Posterior cingulate gyrus (tissue), 11 donors: ENCODE results near the gene OLFML1.

Source experiments
- DNase-seq, 10 donors: peaks; one replicate each; pipeline versions ENCODE4 v3.0.0 to v3.0.0-alpha.2; 2020 to 2021; ENCODE audit warnings: mixed read lengths in 3 of 10
- intact Hi-C: fragments of 100-400 bp; cut with DNase I; formaldehyde crosslinking; loops from one replicate; pipeline ENCODE4 v1.15.1; 2023

OLFML1 gene

DNA sequence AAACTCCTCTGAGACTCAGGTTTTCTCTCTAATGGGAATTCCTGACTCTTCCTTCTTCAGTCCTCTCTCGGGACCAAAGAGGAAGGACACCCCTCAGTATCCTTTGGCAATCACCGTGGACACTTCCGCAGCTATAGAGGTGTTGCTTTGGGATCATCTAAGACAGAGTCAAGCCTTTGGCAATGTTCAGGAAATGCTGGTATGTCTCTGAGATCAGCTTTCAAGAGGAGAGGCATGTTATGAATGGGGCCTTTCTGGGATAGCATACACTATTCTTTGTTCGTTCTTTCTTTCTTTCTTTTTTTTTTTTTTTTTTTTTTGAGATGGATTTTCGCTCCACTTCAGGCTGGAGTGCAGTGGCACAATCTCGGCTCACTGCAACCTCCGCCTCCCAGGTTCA lies 14.2 kb upstream of the OLFML1 start:
- intact Hi-C loops: no loop called here

DNA sequence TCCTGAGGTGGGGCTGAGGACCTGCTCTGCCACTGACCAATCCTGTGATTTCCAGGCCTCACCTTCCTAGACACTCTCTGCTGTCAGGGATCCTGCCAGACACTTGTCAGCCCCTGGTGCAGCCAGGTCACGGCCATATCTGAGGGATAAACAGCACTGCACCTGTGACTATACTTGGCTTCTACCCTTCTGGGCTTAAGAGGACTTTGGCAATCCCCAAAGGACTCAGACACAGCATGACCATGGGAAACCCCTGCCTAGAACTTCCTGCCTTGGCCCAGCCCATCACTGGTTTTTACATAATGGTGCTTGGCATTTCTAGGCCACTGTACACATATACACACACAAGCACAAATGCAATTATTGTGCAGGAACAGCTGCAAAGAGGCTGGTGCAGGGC lies 11.6 kb upstream of the OLFML1 start:
- DNase-seq: no peak
- intact Hi-C loops: no loop called here

More for the DNA sequence above, 14.2 kb upstream of the OLFML1 start:
- DNase-seq: no peak

DNA sequence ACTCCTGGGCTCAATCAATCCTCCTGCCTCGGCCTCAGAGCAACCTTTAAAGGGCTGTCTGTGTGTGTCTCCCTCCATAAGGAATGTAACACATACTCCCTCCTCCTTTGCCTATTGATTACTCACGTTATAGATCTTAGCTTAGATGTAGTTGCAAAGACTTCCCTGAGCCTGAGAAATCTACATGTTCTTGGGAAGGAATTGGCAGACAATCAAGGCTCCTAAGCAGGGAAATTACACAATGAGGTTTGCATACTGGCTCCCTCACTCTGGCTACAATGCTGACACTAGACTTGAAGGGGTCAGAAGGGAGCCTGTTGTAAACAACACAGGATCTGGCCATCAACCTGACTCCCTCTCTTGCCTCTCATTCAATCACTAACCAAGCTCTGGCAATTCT lies 5.2 kb upstream of the OLFML1 start:
- intact Hi-C loops: no loop called here
- DNase-seq: no peak

DNA sequence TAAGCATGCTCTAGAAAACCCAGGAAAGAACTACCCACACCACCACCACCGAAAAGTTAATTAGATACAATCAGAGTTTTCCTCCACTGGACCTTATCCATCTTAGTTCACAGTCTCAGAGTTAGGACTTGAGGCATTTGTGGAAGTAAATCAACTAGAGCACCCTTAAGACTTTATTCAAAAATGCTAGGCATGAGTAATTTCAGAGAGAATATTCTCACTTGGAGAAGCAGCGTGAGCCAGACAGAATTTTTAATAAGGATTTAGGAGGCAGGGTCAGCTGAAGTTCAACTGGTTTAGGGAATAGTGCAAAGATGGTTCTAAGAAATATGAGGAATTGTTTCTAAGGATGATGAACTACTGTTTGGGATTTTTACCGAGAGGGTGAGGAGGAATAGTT lies 1.2 kb upstream of the OLFML1 start:
- intact Hi-C loops: no loop called here
- no peak for DNase-seq

DNA sequence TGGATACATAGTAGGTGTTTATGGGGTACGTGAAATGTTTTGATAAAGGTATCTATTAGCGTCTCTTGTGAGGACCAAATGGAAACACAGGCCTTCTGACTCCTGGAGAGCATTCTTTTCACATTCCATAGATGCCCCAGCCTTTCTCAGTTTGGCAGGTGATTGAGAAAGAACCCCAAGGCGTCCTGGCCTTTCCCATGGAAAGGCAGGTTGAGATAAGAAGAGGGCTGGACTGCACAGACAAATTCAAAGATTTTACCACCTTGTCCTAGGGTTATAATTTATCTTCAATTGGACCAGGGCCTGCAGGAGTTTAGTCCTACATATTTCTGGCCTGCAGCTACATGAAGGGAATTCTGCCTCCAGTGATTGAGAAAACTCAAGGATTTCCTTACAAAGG lies 661 bp upstream of the OLFML1 start:
- intact Hi-C loops: no loop called here
- DNase-seq: no peak

DNA sequence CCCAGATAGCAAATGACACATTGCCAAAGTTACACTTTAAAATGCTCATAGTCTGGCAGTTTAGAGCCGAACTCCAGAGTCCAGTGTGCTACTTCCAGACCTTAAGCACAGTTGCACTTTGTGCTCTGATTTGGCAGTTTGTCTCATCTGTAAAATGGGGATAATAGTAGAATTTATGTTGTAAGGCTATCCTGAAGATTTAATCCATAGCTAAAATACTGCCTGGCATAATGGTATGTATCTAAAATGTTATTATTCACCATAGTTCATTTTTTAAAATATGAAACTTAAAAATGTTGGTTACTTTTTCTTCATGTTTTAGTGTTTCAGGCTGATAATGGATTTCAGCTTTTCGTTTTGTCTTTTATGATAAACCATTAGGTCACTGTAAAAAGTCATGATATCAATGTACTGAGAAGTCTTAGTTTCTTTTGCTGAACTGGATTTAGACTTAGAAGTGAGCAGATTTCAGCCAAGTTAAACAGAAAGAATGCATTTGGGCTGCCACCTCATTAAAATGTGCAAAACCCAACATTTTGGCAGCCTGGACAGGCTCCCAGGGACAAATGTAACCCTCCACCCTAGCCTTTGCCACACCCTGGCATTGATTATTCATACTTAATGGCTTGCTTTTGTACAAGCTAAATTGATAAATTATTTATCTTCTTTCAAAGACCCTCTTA lies 933 bp downstream of the OLFML1 start:
- no peak for DNase-seq
- intact Hi-C loops: no loop called here

DNA sequence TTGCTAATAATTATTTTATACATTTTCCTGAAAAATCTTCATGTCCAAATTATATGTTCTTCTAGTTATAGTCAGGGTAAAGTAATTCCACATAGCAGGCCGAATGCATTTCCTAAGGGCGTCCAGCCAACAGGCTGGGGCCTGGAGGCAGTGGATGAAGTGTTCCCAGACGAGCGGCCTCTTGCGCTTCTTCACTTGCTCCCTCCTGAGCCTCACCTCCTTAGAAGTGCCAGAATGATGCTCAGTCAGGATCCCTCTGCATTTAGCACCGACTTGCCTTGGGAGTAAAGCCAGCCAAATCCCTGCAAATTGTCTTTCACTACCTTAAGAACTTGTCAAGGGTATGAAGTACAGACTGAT lies 1.5 kb downstream of the OLFML1 start:
- no peak for DNase-seq

DNA sequence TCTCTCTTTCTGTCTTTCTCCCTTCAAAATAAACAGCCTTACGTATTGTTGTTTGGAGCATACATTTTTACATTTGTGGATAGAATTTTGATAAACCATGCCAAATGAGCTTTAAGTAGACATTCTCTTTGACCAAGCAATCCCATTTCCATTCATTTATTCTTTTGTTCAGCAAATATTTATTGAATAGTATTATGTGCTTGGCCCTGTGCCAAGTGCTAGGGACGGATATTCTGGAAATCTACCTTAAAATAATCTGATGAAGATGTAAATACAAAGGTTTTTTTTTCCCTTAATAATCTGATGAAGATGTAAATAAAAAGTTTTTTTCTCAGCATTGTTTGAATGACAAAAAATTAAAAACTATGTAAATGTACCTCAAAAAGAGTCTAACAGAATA lies 2.1 kb downstream of the OLFML1 start:
- intact Hi-C loops: no loop called here
- no peak for DNase-seq

More for the DNA sequence above, 1.5 kb downstream of the OLFML1 start:
- intact Hi-C loops: no loop called here

DNA sequence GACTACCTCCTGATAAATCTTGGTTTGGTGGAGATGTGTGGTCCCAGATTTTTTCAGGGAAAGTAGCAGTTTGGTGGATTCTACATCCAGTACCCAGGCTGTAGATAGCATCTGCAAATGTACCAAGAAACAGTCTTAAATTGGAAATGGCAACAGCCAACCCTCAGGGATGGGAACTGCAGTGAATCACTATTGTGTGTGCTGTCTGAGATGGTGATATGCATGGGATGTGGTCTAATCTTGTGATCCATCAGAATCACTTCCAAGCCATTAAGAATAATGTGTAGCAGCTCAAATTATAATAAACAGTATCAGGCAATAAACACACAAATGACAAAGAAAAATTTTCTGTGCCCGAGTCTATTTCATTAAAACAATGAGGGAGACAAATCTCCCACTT lies 3.4 kb downstream of the OLFML1 start:
- intact Hi-C loops: no loop called here
- DNase-seq: no peak

DNA sequence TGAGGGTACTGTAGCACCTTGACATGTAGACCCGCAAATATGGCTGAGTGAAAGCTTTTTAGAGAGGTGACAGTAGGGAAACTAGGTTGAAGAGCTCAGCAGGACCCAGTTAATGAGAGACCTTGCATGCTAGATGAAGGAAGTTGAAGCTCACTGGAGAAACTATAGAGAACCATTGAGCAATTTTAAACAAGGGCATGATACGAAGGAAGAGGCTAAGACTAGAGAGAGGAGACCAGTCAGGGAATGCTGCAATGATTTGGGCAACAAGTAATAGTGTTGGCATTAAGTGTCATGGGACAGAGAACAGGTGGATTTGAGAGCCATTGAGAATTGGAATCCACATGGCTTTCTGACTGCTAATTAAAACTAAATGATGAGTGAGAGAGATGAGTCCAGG lies 4.1 kb downstream of the OLFML1 start:
- intact Hi-C loops: no loop called here
- DNase-seq: no peak

DNA sequence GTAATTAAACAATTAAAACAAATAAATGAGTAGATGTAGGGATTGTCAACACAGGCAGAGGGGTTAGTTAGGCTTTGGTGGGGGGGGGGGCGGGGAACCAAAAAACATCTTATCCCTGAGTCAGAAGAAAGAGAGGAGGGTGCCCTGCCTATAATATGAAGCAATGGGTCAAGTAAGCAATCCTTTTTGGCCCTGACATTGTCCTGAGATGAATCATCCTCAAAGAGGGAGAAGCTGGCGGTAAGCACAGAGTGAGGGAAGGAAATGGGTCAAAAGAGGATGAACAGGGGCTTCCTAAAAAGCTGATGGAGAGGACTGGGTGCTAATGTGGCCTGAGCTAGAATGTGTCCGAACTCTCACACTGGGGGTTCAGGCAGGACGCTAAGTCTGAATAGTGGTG lies 4.7 kb downstream of the OLFML1 start:
- DNase-seq: no peak
- intact Hi-C loops: no loop called here

DNA sequence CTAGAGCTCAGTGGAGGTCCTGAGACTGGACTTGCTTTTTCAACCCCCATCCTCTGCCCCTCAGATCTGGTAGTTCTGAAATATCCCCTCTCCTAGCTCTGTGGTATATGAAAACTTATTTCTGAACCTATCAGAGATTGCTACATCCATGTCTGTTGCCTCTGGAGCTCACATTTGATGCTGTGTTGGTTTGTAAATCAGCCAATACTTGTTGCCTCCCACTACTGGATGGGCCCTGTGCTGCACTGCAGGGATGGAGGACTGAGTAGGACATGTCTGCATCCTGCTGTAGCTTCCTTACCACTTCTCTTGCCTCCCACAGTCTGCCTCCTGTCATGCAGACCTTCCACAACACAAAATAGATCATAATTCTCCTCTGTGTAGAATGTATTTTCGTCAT lies 5.2 kb downstream of the OLFML1 start:
- no peak for DNase-seq
- intact Hi-C loops: no loop called here

DNA sequence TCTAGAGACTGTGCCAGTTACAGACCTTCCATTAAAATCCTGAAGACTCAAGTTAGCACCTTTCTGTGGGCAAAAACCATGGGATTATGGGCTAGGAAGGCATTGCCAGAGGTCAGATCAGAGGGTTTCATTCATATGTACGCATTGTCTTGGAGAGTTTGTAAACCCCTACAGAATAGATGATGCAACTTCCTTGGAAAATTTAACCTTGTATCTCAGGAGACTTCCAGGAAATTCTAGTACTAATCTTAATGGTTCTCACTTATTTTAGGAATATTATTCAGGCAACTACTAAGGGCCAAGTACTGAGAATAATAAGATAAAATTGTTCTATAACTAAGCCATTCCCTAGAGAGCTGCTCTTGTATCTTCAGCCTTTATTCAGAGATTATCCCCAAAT lies 6.9 kb downstream of the OLFML1 start:
- intact Hi-C loops: no loop called here

DNA sequence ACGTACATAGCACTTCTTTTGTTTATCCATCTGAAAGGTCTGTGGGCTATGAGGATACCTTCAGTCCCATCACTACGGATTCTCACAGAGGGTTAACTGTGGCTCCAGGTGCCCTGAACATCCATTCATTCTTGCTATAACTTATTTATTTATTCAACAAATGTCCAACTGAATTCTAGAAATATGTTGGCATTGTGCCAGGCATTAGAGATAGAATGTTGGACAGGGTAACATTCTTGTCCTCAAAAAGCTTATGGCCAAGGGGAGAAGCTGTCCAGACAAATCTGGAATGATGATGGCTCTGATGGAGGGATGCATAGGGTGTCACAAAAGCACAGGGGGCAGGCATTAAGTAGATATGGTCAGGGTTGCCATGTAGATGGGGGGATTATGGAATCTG lies 8.4 kb downstream of the OLFML1 start:
- intact Hi-C loops: no loop called here

More for the DNA sequence above, 6.9 kb downstream of the OLFML1 start:
- no peak for DNase-seq

DNA sequence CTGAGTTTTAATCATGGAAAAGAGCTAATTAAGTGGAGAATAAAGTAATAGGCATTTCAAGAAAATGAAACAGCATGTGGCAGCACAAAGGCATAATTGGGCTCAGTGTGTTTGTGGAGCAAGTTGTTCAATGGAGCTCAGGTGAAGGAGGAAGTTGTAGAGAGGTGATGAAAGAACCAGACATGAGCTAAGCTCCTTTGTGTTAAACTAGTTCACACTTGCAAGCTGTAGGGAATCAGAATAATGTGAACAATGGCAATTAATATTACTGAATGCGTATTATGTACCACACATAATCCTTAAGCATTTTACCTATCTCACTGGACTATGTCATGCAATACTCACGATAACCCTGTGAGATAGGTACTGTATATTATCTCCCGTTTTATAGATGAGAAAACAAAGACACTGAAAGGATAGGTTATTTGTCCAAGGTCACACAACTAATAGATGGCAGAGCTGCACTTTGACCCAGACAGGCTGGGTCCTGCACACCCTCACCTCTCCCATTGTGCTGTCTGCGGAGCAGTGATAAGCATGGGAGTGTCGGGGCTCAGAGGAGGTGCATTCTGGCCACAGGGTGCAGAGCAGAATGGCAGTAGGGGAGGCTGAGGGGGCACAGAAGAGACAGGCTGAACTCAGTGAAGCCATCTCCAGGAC lies 8.9 kb downstream of the OLFML1 start:
- no peak for DNase-seq
- intact Hi-C loops: no loop called here

More for the DNA sequence above, 8.4 kb downstream of the OLFML1 start:
- DNase-seq: no peak

DNA sequence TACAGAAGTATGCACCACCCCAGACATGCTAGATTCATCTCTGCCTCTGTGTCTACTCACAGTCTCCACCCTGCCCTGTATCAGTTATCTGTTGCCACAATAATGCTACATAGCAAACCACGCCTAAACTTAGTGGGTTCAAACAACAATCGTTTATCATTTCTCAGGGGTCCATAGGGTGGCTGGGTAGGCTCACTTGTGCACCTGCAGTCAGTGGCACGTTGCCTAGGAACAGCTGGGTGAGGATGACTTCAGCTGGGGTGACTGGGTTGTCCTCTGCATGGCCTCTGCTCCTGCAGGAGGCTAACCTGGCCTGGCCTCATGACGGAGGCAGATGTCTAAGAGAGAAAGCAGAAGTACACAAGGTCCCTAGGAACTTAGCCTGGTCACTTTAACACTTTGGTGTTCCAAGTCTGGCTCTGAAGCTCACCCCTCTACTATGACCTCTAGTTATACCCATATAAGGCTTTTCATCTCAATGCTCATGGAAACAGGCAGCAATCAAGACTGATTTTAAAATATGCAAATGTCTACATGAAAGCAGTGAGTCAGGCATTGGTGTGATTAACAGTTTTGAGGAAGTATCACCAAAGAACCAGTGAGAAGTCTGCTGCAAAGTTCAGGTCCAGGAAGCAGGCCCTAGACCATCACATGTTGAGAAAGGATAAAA lies 10.7 kb downstream of the OLFML1 start:
- no peak for DNase-seq
- intact Hi-C loops: no loop called here

DNA sequence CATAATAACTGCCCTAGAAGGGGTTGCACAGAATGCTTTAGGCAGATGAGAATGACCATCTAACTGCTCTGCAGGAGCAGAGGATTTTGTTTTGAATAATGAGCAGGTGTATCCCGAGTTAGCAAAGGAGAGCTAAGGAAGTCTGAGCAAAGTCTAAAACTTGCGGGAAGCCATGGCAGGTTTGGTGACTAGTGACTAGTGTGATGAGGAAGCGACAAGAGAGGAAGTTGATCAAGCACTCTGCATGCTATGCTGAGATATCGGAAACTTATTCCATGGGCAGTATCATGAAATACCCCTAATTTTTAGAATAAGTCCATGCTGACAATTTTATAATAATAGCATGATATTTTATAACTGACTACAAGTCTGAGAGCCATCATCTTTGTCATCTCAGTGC lies 12.9 kb downstream of the OLFML1 start:
- DNase-seq: no peak
- intact Hi-C loops: no loop called here

DNA sequence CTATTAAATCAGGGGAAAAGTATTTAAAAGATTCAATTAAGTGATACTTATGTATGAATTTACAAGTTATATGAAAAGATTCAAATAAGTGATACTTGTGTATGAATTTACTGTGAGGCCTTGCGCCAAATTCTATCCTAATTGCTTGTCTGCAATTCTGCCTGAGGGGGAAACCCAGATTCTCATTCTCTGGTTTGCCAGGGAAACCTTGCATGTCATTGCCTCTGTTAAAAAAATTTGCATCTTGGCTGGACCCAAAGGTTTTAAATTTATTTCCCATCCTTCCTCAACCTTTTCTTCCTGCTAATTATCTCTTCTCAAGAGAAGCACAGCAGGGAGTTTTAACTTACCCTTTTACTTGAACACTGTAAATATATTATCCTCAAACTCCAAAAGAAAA lies 13.8 kb downstream of the OLFML1 start:
- no peak for DNase-seq
- intact Hi-C loops: no loop called here

DNA sequence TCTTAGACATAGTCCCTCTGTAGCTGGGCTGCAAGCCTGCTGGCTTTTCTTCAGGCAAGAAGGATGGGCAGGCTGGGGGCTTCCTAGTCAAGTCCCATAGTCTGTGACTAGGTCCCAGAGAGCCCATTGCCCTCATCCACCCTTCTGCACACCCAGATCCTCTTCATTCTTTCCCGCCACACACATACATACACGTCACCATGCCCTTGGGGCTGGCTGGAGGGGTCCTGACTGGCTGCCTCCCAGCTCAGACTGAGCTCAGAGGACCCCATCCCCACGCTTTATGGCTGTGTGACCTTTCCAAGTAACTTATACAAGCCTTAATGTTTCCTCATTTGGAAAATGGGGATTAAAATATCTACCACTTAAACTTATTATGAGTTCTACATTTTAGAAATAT lies 14.9 kb downstream of the OLFML1 start:
- DNase-seq: no peak
- intact Hi-C loops: no loop called here

DNA sequence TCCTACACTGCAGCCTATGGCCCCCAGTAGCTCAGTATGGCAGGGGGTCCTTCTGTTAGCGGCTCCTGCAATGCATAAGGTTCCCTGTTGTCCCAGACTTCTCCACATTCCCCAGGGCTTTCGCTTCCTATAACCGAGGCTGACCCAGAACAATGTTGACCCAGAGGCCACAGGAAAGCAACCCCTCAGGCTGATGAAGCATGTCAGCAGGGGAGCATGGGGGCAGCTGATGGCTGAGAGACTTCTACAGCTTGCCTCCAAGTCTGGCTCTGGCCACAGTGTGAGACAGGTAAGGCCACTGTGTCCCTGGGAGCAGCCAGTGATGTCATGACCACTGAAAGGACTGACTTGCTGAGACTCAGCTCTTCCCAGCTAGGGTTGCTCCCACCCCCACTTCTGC lies 15.9 kb downstream of the OLFML1 start:
- intact Hi-C loops: no loop called here
- DNase-seq: no peak

DNA sequence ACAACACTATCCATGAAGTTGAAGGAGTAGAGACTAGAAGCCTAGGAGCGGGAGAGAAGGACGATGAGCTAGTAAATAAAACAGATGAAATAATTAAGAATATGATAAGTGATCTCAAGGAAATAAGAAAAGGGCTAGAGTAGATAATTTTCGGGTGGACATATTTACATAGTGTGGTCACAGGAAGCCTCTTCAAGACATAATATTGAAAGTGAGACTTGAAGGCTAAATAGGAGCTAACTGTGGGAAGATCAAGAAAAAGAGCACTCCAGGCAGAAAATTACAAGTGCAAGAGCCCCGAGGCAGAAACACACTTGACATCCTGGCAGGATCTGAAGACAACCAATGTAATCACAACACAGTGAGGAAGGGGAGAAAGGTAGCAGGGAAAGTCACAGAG lies 16.6 kb downstream of the OLFML1 start:
- intact Hi-C loops: no loop called here
- DNase-seq: no peak

DNA sequence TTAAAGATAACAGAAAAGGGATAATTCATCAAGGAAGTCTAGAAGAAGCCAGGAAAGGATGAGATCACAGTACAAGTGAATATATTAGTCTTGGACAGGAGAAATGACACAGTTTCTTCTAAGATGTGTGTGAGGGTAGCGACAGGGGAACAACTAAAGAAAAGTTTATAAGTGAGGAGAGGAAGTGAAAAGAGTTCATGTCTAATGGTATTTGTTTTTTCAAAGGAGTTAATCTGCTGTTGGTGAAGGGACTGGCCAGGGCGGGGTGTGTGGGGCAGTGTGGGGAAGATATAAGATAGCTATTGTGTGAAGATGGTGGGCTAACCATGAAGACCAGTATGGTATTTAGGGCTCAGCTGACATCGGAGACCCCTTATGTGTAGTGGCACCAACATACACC lies 20.9 kb downstream of the OLFML1 start:
- intact Hi-C loops: no loop called here
- no peak for DNase-seq
